H9 (cell line): ENCODE results near the gene EMP3. TPM values are rescaled to one million over a fixed set of nuclear protein-coding genes. Genes with fewer than 3 reads are reported as not detected.

Source experiments
- DNase-seq: peaks from one replicate; pipeline ENCODE4 v3.0.0-alpha.2; 2017
- H2AFZ ChIP-seq: one replicate; pipeline ENCODE4 v1.6.1; 2013; ENCODE audit warnings: mild to moderate bottlenecking, low read length, control low read depth, moderate library complexity
- H2AK5ac ChIP-seq: 2 replicates; pipeline ENCODE4 v1.6.1; 2013; ENCODE audit warnings: low read length, control low read depth, mixed read lengths; ENCODE audit not compliant: insufficient read length
- H2BK120ac ChIP-seq: one replicate; pipeline ENCODE4 v1.6.1; 2013; ENCODE audit warnings: low read depth, mild to moderate bottlenecking, low read length, control low read depth, inconsistent platforms; ENCODE audit not compliant: poor library complexity, severe bottlenecking
- H2BK12ac ChIP-seq: 2 replicates; pipeline ENCODE4 v1.6.1; 2013; ENCODE audit warnings: low read length, control low read depth, mixed read lengths, low read depth; ENCODE audit not compliant: insufficient read length
- H2BK15ac ChIP-seq: 2 replicates; pipeline ENCODE4 v1.6.1; 2013; ENCODE audit warnings: low read depth, low read length, control low read depth
- H2BK20ac ChIP-seq: one replicate; pipeline ENCODE4 v1.6.1; 2013; ENCODE audit warnings: low read depth, mild to moderate bottlenecking, low read length, control low read depth, inconsistent platforms; ENCODE audit not compliant: poor library complexity, severe bottlenecking
- H2BK5ac ChIP-seq: 2 replicates; pipeline ENCODE4 v1.6.1; 2013; ENCODE audit warnings: low read length, control low read depth, mixed read lengths; ENCODE audit not compliant: insufficient read length
- H3K14ac ChIP-seq: 2 replicates; pipeline ENCODE4 v1.6.1; 2013; ENCODE audit warnings: low read length, control low read depth; ENCODE audit not compliant: insufficient read depth
- H3K18ac ChIP-seq: 2 replicates; pipeline ENCODE4 v1.6.1; 2013; ENCODE audit warnings: low read depth, mild to moderate bottlenecking, mixed read lengths, low read length, control low read depth; ENCODE audit not compliant: insufficient read length
- H3K23ac ChIP-seq: 2 replicates; pipeline ENCODE4 v1.6.1; 2013; ENCODE audit warnings: low read length, control low read depth, mixed read lengths, low read depth; ENCODE audit not compliant: insufficient read length
- H3K23me2 ChIP-seq: 2 replicates; pipeline ENCODE4 v1.6.1; 2013; ENCODE audit warnings: low read depth, mild to moderate bottlenecking, mixed read lengths, low read length, control low read depth; ENCODE audit not compliant: insufficient read length, poor library complexity, severe bottlenecking
- H3K27ac ChIP-seq: 2 replicates; pipeline ENCODE4 v1.5.1; 2013; ENCODE audit warnings: low read length, control low read depth, mixed read lengths, low read depth; ENCODE audit not compliant: insufficient read length
- H3K27me3 ChIP-seq: 2 replicates; pipeline ENCODE4 v1.6.1; 2013; ENCODE audit warnings: low read length, control low read depth, inconsistent platforms; ENCODE audit not compliant: insufficient read depth
- H3K4ac ChIP-seq: 2 replicates; pipeline ENCODE4 v1.6.1; 2013; ENCODE audit warnings: low read depth, mild to moderate bottlenecking, control low read depth, inconsistent platforms, low read length, moderate library complexity
- H3K4me1 ChIP-seq: 2 replicates; pipeline ENCODE4 v1.6.1; 2013; ENCODE audit warnings: low read length, control low read depth, inconsistent platforms; ENCODE audit not compliant: insufficient read depth
- H3K4me2 ChIP-seq: 2 replicates; pipeline ENCODE4 v1.6.1; 2013; ENCODE audit warnings: low read length, control low read depth, mixed read lengths; ENCODE audit not compliant: insufficient read length, insufficient read depth
- H3K56ac ChIP-seq: 2 replicates; pipeline ENCODE4 v1.6.1; 2013; ENCODE audit warnings: low read depth, mild to moderate bottlenecking, mixed read lengths, low read length, control low read depth; ENCODE audit not compliant: insufficient read length
- H3K79me1 ChIP-seq: 2 replicates; pipeline ENCODE4 v1.6.1; 2013; ENCODE audit warnings: low read depth, mild to moderate bottlenecking, moderate library complexity, low read length, control low read depth, inconsistent platforms; ENCODE audit not compliant: insufficient read depth, poor library complexity, severe bottlenecking
- H3K79me2 ChIP-seq: 2 replicates; pipeline ENCODE4 v1.6.1; 2013; ENCODE audit warnings: low read length, control low read depth, inconsistent platforms; ENCODE audit not compliant: insufficient read depth
- H3K9ac ChIP-seq: 2 replicates; pipeline ENCODE4 v1.6.1; 2013; ENCODE audit warnings: low read length, control low read depth, mixed read lengths; ENCODE audit not compliant: insufficient read length; ENCODE audit errors: extremely low read depth
- H3K9me3 ChIP-seq: one replicate; pipeline ENCODE4 v1.6.1; 2013; ENCODE audit warnings: low read depth, low read length, inconsistent platforms; ENCODE audit not compliant: control insufficient read depth
- H3T11ph ChIP-seq: one replicate; pipeline ENCODE4 v1.6.1; 2013; ENCODE audit warnings: mild to moderate bottlenecking, low read length, control low read depth, inconsistent platforms
- H4K20me1 ChIP-seq: one replicate; pipeline ENCODE4 v1.6.1; 2013; ENCODE audit not compliant: control insufficient read depth, insufficient read length, insufficient read depth
- H4K5ac ChIP-seq: 2 replicates; pipeline ENCODE4 v1.6.1; 2013; ENCODE audit warnings: low read depth, mild to moderate bottlenecking, mixed read lengths, low read length, control low read depth; ENCODE audit not compliant: insufficient read length
- H4K8ac ChIP-seq: replicated peaks from 2 replicates; pipeline ENCODE4 v1.6.1; 2013; ENCODE audit warnings: low read length, control low read depth, mixed read lengths, low read depth; ENCODE audit not compliant: insufficient read length
- H4K91ac ChIP-seq: 2 replicates; pipeline ENCODE4 v1.6.1; 2013; ENCODE audit warnings: low read depth, mild to moderate bottlenecking, moderate library complexity, mixed read lengths, low read length, control low read depth; ENCODE audit not compliant: insufficient read length
- H3K27ac Mint-ChIP-seq, 3 experiments: 2 replicates in 2 of 3; 3 replicates in 1 of 3; pipeline ENCODE4 v1.8.0; 2020 to 2021; ENCODE audit warnings: mixed read lengths in 3 of 3, mild to moderate bottlenecking in 1 of 3, moderate library complexity in 1 of 3
- H3K27me3 Mint-ChIP-seq: 2 replicates; pipeline ENCODE4 v1.8.0; 2021; ENCODE audit warnings: low read depth, mild to moderate bottlenecking, moderate library complexity, mixed read lengths
- H3K36me3 Mint-ChIP-seq, 3 experiments: 2 replicates in 2 of 3; 3 replicates in 1 of 3; pipeline ENCODE4 v1.8.0; 2020 to 2021; ENCODE audit warnings: low read depth in 3 of 3, mixed read lengths in 3 of 3; ENCODE audit not compliant: insufficient read depth in 1 of 3
- H3K4me1 Mint-ChIP-seq, 2 experiments: 2 replicates each; pipeline ENCODE4 v1.8.0; 2020; ENCODE audit warnings: mixed read lengths in 2 of 2
- H3K4me3 Mint-ChIP-seq, 2 experiments: 2 replicates in 1 of 2; 3 replicates in 1 of 2; pipeline ENCODE4 v1.8.0; 2020 to 2021; ENCODE audit warnings: mild to moderate bottlenecking in 2 of 2, mixed read lengths in 2 of 2, moderate library complexity in 1 of 2
- H3K9me3 Mint-ChIP-seq, 2 experiments: 2 replicates in 1 of 2; 3 replicates in 1 of 2; pipeline ENCODE4 v1.8.0; 2020; ENCODE audit warnings: mild to moderate bottlenecking in 2 of 2, mixed read lengths in 2 of 2, moderate library complexity in 1 of 2
- CTCF ChIP-seq: fragments of 200-600 bp; sonication (generic); conservative IDR thresholded peaks from 3 replicates; pipeline ENCODE4 v1.8.0; 2021; ENCODE audit warnings: antibody characterized with exemption, mild to moderate bottlenecking
- WGBS: extraction: QIAGEN DNeasy Blood & Tissue Kit; methylation state at CpG from one replicate; pipeline ENCODE4 v1.1.7; 2013; ENCODE audit warnings: missing lambda C conversion rate, low lambda C conversion rate, mixed read lengths; ENCODE audit not compliant: insufficient read length; ENCODE audit errors: extremely low coverage; 5-methylcytosine and 5-hydroxymethylcytosine counted together
- total RNA-seq: library from RNA; stranded (reverse); gene quantifications from 2 replicates; pipeline ENCODE4 v1.2.1, GENCODE V29; 2021

The EMP3 gene
- total RNA-seq, 1 experiment from 2014 or later = 9.6 TPM

GRCh38 chr19:48332662-48333466, 7.5 kb downstream of the EMP3 start:
- peak overlapping the region; percentile 17 for H3K9ac ChIP-seq
- peaks cover 3 to 4% of the 10 kb centered on the region in 2 experiments; a peak in 3 of 5 replicates for H3K9me3 Mint-ChIP-seq
- H3K56ac ChIP-seq = no peak overlapping the region
- no peak overlapping the region for H3T11ph ChIP-seq
- TF ChIP-seq CTCF = no peak
- H4K20me1 ChIP-seq = no peaks in the 10 kb centered on the region
- no peak overlapping the region for H4K8ac ChIP-seq
- H3K4me1 Mint-ChIP-seq = peaks cover 28 to 31% of the 10 kb centered on the region in 2 experiments
- no peak overlapping the region for H3K4ac ChIP-seq
- H3K23me2 ChIP-seq = peaks cover 14% of the 10 kb centered on the region
- H3K9me3 ChIP-seq = no peaks in the 10 kb centered on the region
- peak overlapping the region; percentile 65 to 81 for H3K4me3 Mint-ChIP-seq
- no peaks in the 10 kb centered on the region for H3K27me3 ChIP-seq
- H3K4me1 ChIP-seq = peaks cover 3% of the 10 kb centered on the region; the same call in 1 of the 2 replicates
- no peaks in the 10 kb centered on the region for H3K79me1 ChIP-seq
- no peak overlapping the region for H3K27ac ChIP-seq
- H2BK120ac ChIP-seq = no peak overlapping the region
- peak; percentile 94 for DNase-seq
- no CpG with 5 or more reads among the region's 25 CpGs for WGBS
- H2BK15ac ChIP-seq = no peak overlapping the region
- H4K5ac ChIP-seq = no peak overlapping the region
- peak overlapping the region; percentile 82 for H3K4me2 ChIP-seq
- no peak overlapping the region for H2BK12ac ChIP-seq
- peaks cover 12% of the 10 kb centered on the region for H3K27me3 Mint-ChIP-seq
- no peak overlapping the region for H3K18ac ChIP-seq
- no peak overlapping the region for H2BK5ac ChIP-seq
- no peak overlapping the region for H2BK20ac ChIP-seq
- peaks cover 3 to 5% (median 4%) of the 10 kb centered on the region in 3 experiments; a peak in 5 of 7 replicates for H3K36me3 Mint-ChIP-seq
- no peak overlapping the region for H2AK5ac ChIP-seq
- no peak overlapping the region for H3K14ac ChIP-seq
- peak overlapping the region; percentile 40 to 87 (median 74) for H3K27ac Mint-ChIP-seq
- H2AFZ ChIP-seq = no peak overlapping the region
- H4K91ac ChIP-seq = no peak overlapping the region
- no peak overlapping the region for H3K23ac ChIP-seq
- no peaks in the 10 kb centered on the region for H3K79me2 ChIP-seq
